HEK293 (cell line): Measurements from ENCODE around the gene MAP3K15.

ENCODE experiments used
- CTCF ChIA-PET: fragments of 350-600 bp; formaldehyde crosslinking; extraction: SDS; loops from one replicate; lab custom pipeline; 2021; ENCODE audit warnings: antibody characterized with exemption; lab: Yijun Ruan, JAX
- POLR2A ChIA-PET: fragments of 300-600 bp; formaldehyde crosslinking; extraction: SDS; loops from one replicate; lab custom pipeline; 2020; ENCODE audit warnings: antibody characterized with exemption, inconsistent platforms; lab: Yijun Ruan, JAX
- H3K27ac ChIP-seq: fragments of 200-500 bp; sonication (Bioruptor generic); 2 replicates; pipeline ENCODE4 v1.5.1; 2014; ENCODE audit warnings: low read depth, low read length, control low read depth, inconsistent platforms; ENCODE audit errors: extremely low read depth
- H3K36me3 ChIP-seq, 2 experiments: fragments of 200-500 bp in 1 of 2; sonication (Bioruptor generic) in 1 of 2; 1 replicate in 1 of 2; 2 replicates in 1 of 2; pipeline ENCODE4 v1.5.1; 2014 to 2017; ENCODE audit warnings: inconsistent platforms in 2 of 2, low read length in 2 of 2; ENCODE audit not compliant: control insufficient read depth in 2 of 2, insufficient read depth in 1 of 2
- H3K4me1 ChIP-seq: fragments of 200-500 bp; sonication (Bioruptor generic); 2 replicates; pipeline ENCODE4 v1.5.1; 2014; ENCODE audit warnings: mild to moderate bottlenecking, low read length, inconsistent platforms; ENCODE audit not compliant: control insufficient read depth, insufficient read depth
- H3K4me3 ChIP-seq: 2 replicates; pipeline ENCODE4 v1.5.1; 2011; ENCODE audit warnings: low read depth, mild to moderate bottlenecking, control low read depth, low read length, moderate library complexity
- H3K9me3 ChIP-seq: fragments of 200-500 bp; sonication (Bioruptor generic); 2 replicates; pipeline ENCODE4 v1.5.1; 2014; ENCODE audit warnings: low read depth, low read length, inconsistent platforms; ENCODE audit not compliant: control insufficient read depth, insufficient read depth
- BCL6B ChIP-seq: fragments of 450-650 bp; formaldehyde crosslinking; IDR thresholded peaks from 2 replicates; pipeline ENCODE4 v1.5.1; 2017; ENCODE audit warnings: missing biosample characterization, missing genetic modification characterization
- HOXA7 ChIP-seq: sonication (generic); formaldehyde crosslinking; IDR thresholded peaks from 2 replicates; pipeline ENCODE4 v1.8.1; 2022; ENCODE audit warnings: missing genetic modification reagents, borderline replicate concordance
- SETDB1 ChIP-seq: IDR thresholded peaks from one replicate; pipeline ENCODE4 v1.6.1; 2017; ENCODE audit warnings: mild to moderate bottlenecking, low read length, moderate library complexity, mixed read lengths; ENCODE audit not compliant: insufficient read length
- SP2 ChIP-seq: fragments of 450-650 bp; formaldehyde crosslinking; IDR thresholded peaks from 2 replicates; pipeline ENCODE4 v1.5.1; 2016; ENCODE audit warnings: missing biosample characterization, missing genetic modification characterization
- TRIM28 ChIP-seq: IDR thresholded peaks from 2 replicates; pipeline ENCODE4 v1.6.1; 2011; ENCODE audit warnings: low read length, control low read depth, borderline replicate concordance
- ZNF174 ChIP-seq: fragments of 450-650 bp; formaldehyde crosslinking; IDR thresholded peaks from 2 replicates; pipeline ENCODE4 v1.5.0; 2017; ENCODE audit warnings: missing biosample characterization, mild to moderate bottlenecking, missing genetic modification characterization
- ZNF2 ChIP-seq: fragments of 450-650 bp; formaldehyde crosslinking; IDR thresholded peaks from 2 replicates; pipeline ENCODE4 v1.5.1; 2016; ENCODE audit warnings: missing biosample characterization, missing genetic modification characterization
- ZNF214 ChIP-seq: fragments of 450-650 bp; formaldehyde crosslinking; IDR thresholded peaks from 2 replicates; pipeline ENCODE4 v1.5.1; 2017; ENCODE audit warnings: missing biosample characterization, mild to moderate bottlenecking, missing genetic modification characterization, borderline replicate concordance
- ZNF24 ChIP-seq: fragments of 450-650 bp; formaldehyde crosslinking; IDR thresholded peaks from 2 replicates; pipeline ENCODE4 v1.5.1; 2016; ENCODE audit warnings: missing biosample characterization, missing genetic modification characterization
- ZNF274 ChIP-seq, 2 experiments: fragments of 200-500 bp in 1 of 2; fragments of 450-650 bp in 1 of 2; sonication (Bioruptor generic) in 1 of 2; formaldehyde crosslinking in 1 of 2; IDR thresholded peaks; 2 replicates each; pipeline versions ENCODE4 v1.5.1 to v1.6.1; 2014 to 2016; ENCODE audit warnings: borderline replicate concordance in 1 of 2, inconsistent platforms in 1 of 2, low read length in 1 of 2, missing biosample characterization in 1 of 2, missing genetic modification characterization in 1 of 2
- ZNF37A ChIP-seq: fragments of 450-650 bp; IDR thresholded peaks from 2 replicates; pipeline ENCODE4 v1.5.1; 2018; ENCODE audit warnings: missing biosample characterization, missing genetic modification characterization
- ZNF510 ChIP-seq: fragments of 450-650 bp; formaldehyde crosslinking; IDR thresholded peaks from 2 replicates; pipeline ENCODE4 v1.5.1; 2018; ENCODE audit warnings: mild to moderate bottlenecking, missing genetic modification characterization, missing biosample characterization; ENCODE audit not compliant: insufficient replicate concordance
- ZNF521 ChIP-seq: fragments of 450-650 bp; formaldehyde crosslinking; IDR thresholded peaks from 2 replicates; pipeline ENCODE4 v1.5.1; 2017; ENCODE audit warnings: missing biosample characterization, mild to moderate bottlenecking, missing genetic modification characterization
- ZNF558 ChIP-seq: fragments of 450-650 bp; formaldehyde crosslinking; IDR thresholded peaks from 2 replicates; pipeline ENCODE4 v1.5.1; 2016; ENCODE audit warnings: missing biosample characterization, missing genetic modification characterization
- ZNF670 ChIP-seq: fragments of 450-650 bp; formaldehyde crosslinking; IDR thresholded peaks from 2 replicates; pipeline ENCODE4 v1.5.1; 2016; ENCODE audit warnings: missing biosample characterization, missing genetic modification characterization, low read depth
- ZNF76 ChIP-seq: fragments of 450-650 bp; formaldehyde crosslinking; IDR thresholded peaks from 2 replicates; pipeline ENCODE4; 2016; ENCODE audit warnings: low read depth, missing biosample characterization, missing genetic modification characterization, borderline replicate concordance
- ZNF830 ChIP-seq: fragments of 450-650 bp; IDR thresholded peaks from 2 replicates; pipeline ENCODE4 v1.5.0; 2018; ENCODE audit warnings: missing biosample characterization, missing genetic modification characterization, low read depth, mild to moderate bottlenecking, moderate library complexity
- TF ChIP-seq, protein P1 (sequence below): fragments of 450-650 bp; formaldehyde crosslinking; conservative IDR thresholded peaks from 2 replicates; pipeline ENCODE4 v1.5.1; 2016; ENCODE audit warnings: low read depth, missing biosample characterization, missing genetic modification characterization
- TF ChIP-seq, protein P2 (sequence below): fragments of 450-650 bp; formaldehyde crosslinking; IDR thresholded peaks from 2 replicates; pipeline ENCODE4 v1.5.1; 2016; ENCODE audit warnings: missing biosample characterization, missing genetic modification characterization

Gene MAP3K15

GRCh38 chrX:19370061-19370460 is 145.2 kb downstream of the MAP3K15 start:
- peaks cover 0 to 40% of the 10 kb centered on the region in 2 experiments; a peak in 2 of 3 replicates for H3K36me3 ChIP-seq
- POLR2A ChIA-PET, result no interaction called here
- TF ChIP-seq ZNF214 (tag by site-specific recombination) (no peak), ZNF274 (IDR thresholded peaks at IDR 0.05; ENCODE audit: low read length) (no peak), ZNF274 (tag by site-specific recombination; IDR thresholded peaks at IDR 0.05; ENCODE audit: borderline replicate concordance) (no peak), ZNF830 (tag by site-specific recombination) (no peak), ZNF76 (tag by site-specific recombination) (no peak), HOXA7 (CRISPR knock-in tag) (no peak), ZNF174 (no peak), ZNF510 (tag by site-specific recombination) (no peak), SP2 (tag by site-specific recombination) (no peak), ZNF670 (tag by site-specific recombination) (no peak), ZNF24 (tag by site-specific recombination) (no peak), ZNF2 (tag by site-specific recombination) (no peak)
- TF ChIP-seq, protein P1, sequence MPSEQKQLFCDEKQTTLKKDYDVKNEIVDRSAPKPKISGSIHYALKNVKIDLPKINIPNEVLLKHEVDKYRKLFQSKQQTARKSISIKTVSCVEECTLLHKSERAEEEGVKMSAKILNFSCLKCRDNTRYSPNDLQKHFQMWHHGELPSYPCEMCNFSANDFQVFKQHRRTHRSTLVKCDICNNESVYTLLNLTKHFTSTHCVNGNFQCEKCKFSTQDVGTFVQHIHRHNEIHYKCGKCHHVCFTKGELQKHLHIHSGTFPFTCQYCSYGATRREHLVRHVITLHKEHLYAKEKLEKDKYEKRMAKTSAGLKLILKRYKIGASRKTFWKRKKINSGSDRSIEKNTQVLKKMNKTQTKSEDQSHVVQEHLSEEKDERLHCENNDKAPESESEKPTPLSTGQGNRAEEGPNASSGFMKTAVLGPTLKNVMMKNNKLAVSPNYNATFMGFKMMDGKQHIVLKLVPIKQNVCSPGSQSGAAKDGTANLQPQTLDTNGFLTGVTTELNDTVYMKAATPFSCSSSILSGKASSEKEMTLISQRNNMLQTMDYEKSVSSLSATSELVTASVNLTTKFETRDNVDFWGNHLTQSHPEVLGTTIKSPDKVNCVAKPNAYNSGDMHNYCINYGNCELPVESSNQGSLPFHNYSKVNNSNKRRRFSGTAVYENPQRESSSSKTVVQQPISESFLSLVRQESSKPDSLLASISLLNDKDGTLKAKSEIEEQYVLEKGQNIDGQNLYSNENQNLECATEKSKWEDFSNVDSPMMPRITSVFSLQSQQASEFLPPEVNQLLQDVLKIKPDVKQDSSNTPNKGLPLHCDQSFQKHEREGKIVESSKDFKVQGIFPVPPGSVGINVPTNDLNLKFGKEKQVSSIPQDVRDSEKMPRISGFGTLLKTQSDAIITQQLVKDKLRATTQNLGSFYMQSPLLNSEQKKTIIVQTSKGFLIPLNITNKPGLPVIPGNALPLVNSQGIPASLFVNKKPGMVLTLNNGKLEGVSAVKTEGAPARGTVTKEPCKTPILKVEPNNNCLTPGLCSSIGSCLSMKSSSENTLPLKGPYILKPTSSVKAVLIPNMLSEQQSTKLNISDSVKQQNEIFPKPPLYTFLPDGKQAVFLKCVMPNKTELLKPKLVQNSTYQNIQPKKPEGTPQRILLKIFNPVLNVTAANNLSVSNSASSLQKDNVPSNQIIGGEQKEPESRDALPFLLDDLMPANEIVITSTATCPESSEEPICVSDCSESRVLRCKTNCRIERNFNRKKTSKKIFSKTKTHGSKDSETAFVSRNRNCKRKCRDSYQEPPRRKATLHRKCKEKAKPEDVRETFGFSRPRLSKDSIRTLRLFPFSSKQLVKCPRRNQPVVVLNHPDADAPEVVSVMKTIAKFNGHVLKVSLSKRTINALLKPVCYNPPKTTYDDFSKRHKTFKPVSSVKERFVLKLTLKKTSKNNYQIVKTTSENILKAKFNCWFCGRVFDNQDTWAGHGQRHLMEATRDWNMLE, result no peak
- CTCF ChIA-PET, result no interaction called here
- H3K27ac ChIP-seq, result no peak overlapping the region
- no peaks in the 10 kb centered on the region for H3K9me3 ChIP-seq
- 0 out of 2 replicates have a peak, but pooled peaks cover 3% of the 10 kb centered on the region for H3K4me1 ChIP-seq
- H3K4me3 ChIP-seq, result no peak overlapping the region

DNA sequence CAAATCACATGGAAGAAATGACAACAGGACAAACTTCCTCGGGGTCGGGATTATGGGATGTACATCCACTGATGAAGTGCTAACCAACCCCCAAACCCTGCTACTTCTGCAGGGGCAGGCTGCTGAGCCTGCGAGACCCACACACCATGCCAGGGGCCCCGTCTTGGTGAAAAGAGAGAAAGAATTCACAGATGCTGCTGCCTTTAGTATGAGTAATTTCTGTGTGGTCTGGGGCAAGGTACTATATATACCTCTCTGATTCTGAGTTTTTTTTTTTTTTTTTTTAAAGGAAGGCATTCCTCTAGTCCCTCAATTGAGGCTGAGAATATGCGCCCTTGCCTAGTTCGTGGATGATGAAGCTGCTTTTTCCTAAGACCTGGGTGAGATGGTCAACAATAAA is 146.7 kb downstream of the MAP3K15 start:
- no peaks in the 10 kb centered on the region for H3K9me3 ChIP-seq
- TF ChIP-seq ZNF558 (no peak), TRIM28 (no peak), SETDB1 (no peak), ZNF37A (tag by site-specific recombination) (no peak), ZNF521 (tag by site-specific recombination) (no peak), BCL6B (no peak)
- TF ChIP-seq, protein P2, sequence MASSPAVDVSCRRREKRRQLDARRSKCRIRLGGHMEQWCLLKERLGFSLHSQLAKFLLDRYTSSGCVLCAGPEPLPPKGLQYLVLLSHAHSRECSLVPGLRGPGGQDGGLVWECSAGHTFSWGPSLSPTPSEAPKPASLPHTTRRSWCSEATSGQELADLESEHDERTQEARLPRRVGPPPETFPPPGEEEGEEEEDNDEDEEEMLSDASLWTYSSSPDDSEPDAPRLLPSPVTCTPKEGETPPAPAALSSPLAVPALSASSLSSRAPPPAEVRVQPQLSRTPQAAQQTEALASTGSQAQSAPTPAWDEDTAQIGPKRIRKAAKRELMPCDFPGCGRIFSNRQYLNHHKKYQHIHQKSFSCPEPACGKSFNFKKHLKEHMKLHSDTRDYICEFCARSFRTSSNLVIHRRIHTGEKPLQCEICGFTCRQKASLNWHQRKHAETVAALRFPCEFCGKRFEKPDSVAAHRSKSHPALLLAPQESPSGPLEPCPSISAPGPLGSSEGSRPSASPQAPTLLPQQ, result no peak
- TF ChIP-seq, all 188 proteins: peak for 0
- ChIA-PET CTCF (interaction anchor here (0.5 to 0.6 kb wide), 2 partner anchors 27 to 731 kb away, joined by 4 read pairs; no protein-coding TSS in a partner anchor), POLR2A (no interaction called here)
- Histone ChIP-seq H3K36me3 (peaks cover 0 to 46% of the 10 kb centered on the region in 2 experiments; a peak in 2 of 3 replicates), H3K27ac (no peak overlapping the region), H3K4me1 (0 out of 2 replicates have a peak, but pooled peaks cover 3% of the 10 kb centered on the region), H3K4me3 (no peak overlapping the region)
